H1 (cell line): ENCODE results near the gene STAG1. TPM values are rescaled to one million over a fixed set of nuclear protein-coding genes. Genes with fewer than 3 reads are reported as not detected.

Experiments
- CTCF ChIA-PET: fragments of 300-600 bp; sonication (Branson Sonifier 250); formaldehyde crosslinking; loops from one replicate; lab custom pipeline; 2021; ENCODE audit not compliant: partially characterized antibody; lab: Charles Lee
- POLR2A ChIA-PET: fragments of 300-600 bp; sonication (Branson Sonifier 250); formaldehyde crosslinking; loops from one replicate; lab custom pipeline; 2021; ENCODE audit warnings: inconsistent platforms; ENCODE audit not compliant: partially characterized antibody; lab: Charles Lee
- DNase-seq, 2 experiments: peaks; one replicate each; pipeline versions ENCODE4 v3.0.0 to v3.0.0-alpha.2; 2010 to 2022; ENCODE audit warnings: low spot score in 2 of 2, low read depth in 1 of 2, mixed read lengths in 1 of 2
- FAIRE-seq: peaks from 2 replicates; lab custom pipeline; 2011; peaks lifted over from hg19 to GRCh38; lab: Jason Lieb, UNC
- H2AFZ ChIP-seq: 2 replicates; pipeline ENCODE4 v1.8.1; 2012; ENCODE audit warnings: low read length, inconsistent platforms
- H2AK5ac ChIP-seq: 2 replicates; pipeline ENCODE4 v1.6.1; 2013; ENCODE audit warnings: low read depth, low read length
- H2BK120ac ChIP-seq: replicated peaks from 2 replicates; pipeline ENCODE3; 2013; ENCODE audit warnings: low read depth, low read length, inconsistent platforms
- H2BK12ac ChIP-seq: 2 replicates; pipeline ENCODE4 v1.6.1; 2013; ENCODE audit warnings: low read depth, low read length
- H2BK15ac ChIP-seq: 2 replicates; pipeline ENCODE4 v1.6.1; 2013; ENCODE audit warnings: low read length
- H2BK20ac ChIP-seq: 2 replicates; pipeline ENCODE4 v1.6.1; 2013; ENCODE audit warnings: low read length
- H2BK5ac ChIP-seq: 2 replicates; pipeline ENCODE4 v1.6.1; 2013; ENCODE audit warnings: low read depth, low read length
- H3K14ac ChIP-seq: 2 replicates; pipeline ENCODE4 v1.6.1; 2013; ENCODE audit warnings: inconsistent platforms; ENCODE audit not compliant: insufficient read length
- H3K18ac ChIP-seq: 2 replicates; pipeline ENCODE4 v1.6.1; 2013; ENCODE audit warnings: low read length; ENCODE audit errors: extremely low read depth
- H3K23ac ChIP-seq: 2 replicates; pipeline ENCODE4 v1.6.1; 2013; ENCODE audit warnings: inconsistent platforms; ENCODE audit not compliant: insufficient read length
- H3K23me2 ChIP-seq: 2 replicates; pipeline ENCODE4 v1.6.1; 2013; ENCODE audit warnings: low read depth, low read length
- H3K27ac ChIP-seq: 2 replicates; pipeline ENCODE4 v1.6.1; 2011; ENCODE audit warnings: low read depth, low read length, inconsistent platforms
- H3K27me3 ChIP-seq, 4 experiments: replicated peaks in 1 of 4; 1 replicate in 1 of 4; 2 replicates in 3 of 4; pipeline versions ENCODE4 v1.6.1 to v1.8.1; 2011 to 2013; ENCODE audit warnings: low read length in 3 of 4, mild to moderate bottlenecking in 3 of 4, inconsistent platforms in 2 of 4, mixed read lengths in 2 of 4, moderate library complexity in 1 of 4; ENCODE audit not compliant: control insufficient read depth in 3 of 4, insufficient read depth in 3 of 4; ENCODE audit errors: extremely low read depth in 1 of 4
- H3K36me3 ChIP-seq, 4 experiments: 2 replicates each; pipeline versions ENCODE4 v1.6.1 to v1.8.1; 2011 to 2013; ENCODE audit warnings: mild to moderate bottlenecking in 4 of 4, low read length in 3 of 4, moderate library complexity in 2 of 4, control low read depth in 1 of 4, inconsistent platforms in 1 of 4; ENCODE audit not compliant: insufficient read depth in 4 of 4, control insufficient read depth in 2 of 4
- H3K4ac ChIP-seq: replicated peaks from 2 replicates; pipeline ENCODE3; 2013; ENCODE audit warnings: low read length, low read depth, mixed read lengths, inconsistent platforms; ENCODE audit not compliant: insufficient read length
- H3K4me1 ChIP-seq, 4 experiments: replicated peaks in 1 of 4; 1 replicate in 1 of 4; 2 replicates in 3 of 4; pipeline versions ENCODE4 v1.6.1 to v1.8.1; 2011 to 2013; ENCODE audit warnings: low read length in 3 of 4, inconsistent platforms in 2 of 4, mixed read lengths in 1 of 4; ENCODE audit not compliant: insufficient read depth in 4 of 4, control insufficient read depth in 3 of 4
- H3K4me2 ChIP-seq, 2 experiments: 2 replicates each; pipeline versions ENCODE4 v1.6.1 to v1.8.1; 2011 to 2013; ENCODE audit warnings: low read depth in 2 of 2, low read length in 2 of 2, control low read depth in 1 of 2, inconsistent platforms in 1 of 2, mild to moderate bottlenecking in 1 of 2; ENCODE audit not compliant: insufficient read depth in 1 of 2
- H3K4me3 ChIP-seq, 4 experiments: fragments of 200-600, 300-600 bp in 1 of 4; sonication (generic), shearing (Covaris generic), sonication (Bioruptor Twin) in 1 of 4; 2 replicates each; pipeline versions ENCODE4 v1.5.1 to v1.8.1; 2011 to 2016; ENCODE audit warnings: low read length in 4 of 4, low read depth in 3 of 4, control low read depth in 2 of 4, inconsistent platforms in 2 of 4, mild to moderate bottlenecking in 2 of 4, mixed read lengths in 1 of 4, moderate library complexity in 1 of 4; ENCODE audit not compliant: insufficient read depth in 2 of 4; ENCODE audit errors: extremely low read depth in 1 of 4
- H3K56ac ChIP-seq: replicated peaks from 2 replicates; pipeline ENCODE3; 2013; ENCODE audit warnings: low read depth, mild to moderate bottlenecking, mixed read lengths, low read length, inconsistent platforms; ENCODE audit not compliant: insufficient read length
- H3K79me1 ChIP-seq: 2 replicates; pipeline ENCODE4 v1.6.1; 2013; ENCODE audit warnings: low read depth, low read length, control low read depth
- H3K79me2 ChIP-seq, 2 experiments: 2 replicates each; pipeline versions ENCODE4 v1.6.1 to v1.8.1; 2012 to 2013; ENCODE audit warnings: low read length in 2 of 2, mild to moderate bottlenecking in 2 of 2, inconsistent platforms in 1 of 2; ENCODE audit not compliant: insufficient read depth in 2 of 2, control insufficient read depth in 1 of 2
- H3K9ac ChIP-seq, 4 experiments: replicated peaks in 1 of 4; 1 replicate in 1 of 4; 2 replicates in 3 of 4; pipeline versions ENCODE4 v1.6.1 to v1.8.1; 2011 to 2013; ENCODE audit warnings: low read depth in 3 of 4, low read length in 3 of 4, control low read depth in 2 of 4, mild to moderate bottlenecking in 2 of 4, moderate library complexity in 2 of 4, inconsistent platforms in 1 of 4; ENCODE audit errors: extremely low read depth in 1 of 4
- H3K9me3 ChIP-seq, 2 experiments: 2 replicates each; pipeline versions ENCODE4 v1.6.1 to v1.8.1; 2012 to 2013; ENCODE audit warnings: mild to moderate bottlenecking in 2 of 2, moderate library complexity in 2 of 2, control low read depth in 1 of 2, inconsistent platforms in 1 of 2, low read depth in 1 of 2, low read length in 1 of 2, mixed read lengths in 1 of 2; ENCODE audit not compliant: insufficient read depth in 2 of 2
- H4K20me1 ChIP-seq, 2 experiments: replicated peaks in 1 of 2; 2 replicates each; pipeline versions ENCODE3 to v1.8.1; 2011 to 2013; ENCODE audit warnings: inconsistent platforms in 2 of 2, low read length in 2 of 2, mild to moderate bottlenecking in 1 of 2; ENCODE audit not compliant: insufficient read depth in 2 of 2, control insufficient read depth in 1 of 2
- H4K5ac ChIP-seq: 2 replicates; pipeline ENCODE4 v1.6.1; 2013; ENCODE audit warnings: low read length, low read depth, mixed read lengths, inconsistent platforms; ENCODE audit not compliant: insufficient read length
- H4K8ac ChIP-seq: 2 replicates; pipeline ENCODE4 v1.8.0; 2013; ENCODE audit warnings: mild to moderate bottlenecking, moderate library complexity, low read length, inconsistent platforms; ENCODE audit not compliant: insufficient read depth; ENCODE audit errors: extremely low read depth
- H4K91ac ChIP-seq: replicated peaks from 2 replicates; pipeline ENCODE3; 2013; ENCODE audit warnings: low read length, mixed read lengths, inconsistent platforms; ENCODE audit not compliant: insufficient read length
- CBX5 ChIP-seq: fragments of 300-800, 300-1000 bp; sonication (generic); IDR thresholded peaks from 2 replicates; pipeline ENCODE4 v1.7.1; 2016; ENCODE audit warnings: antibody characterized with exemption, low read length, low read depth
- CEBPB ChIP-seq: IDR thresholded peaks from 2 replicates; pipeline ENCODE4 v1.6.1; 2012; ENCODE audit warnings: low read depth, low read length
- CHD2 ChIP-seq: IDR thresholded peaks from 2 replicates; pipeline ENCODE4 v1.6.1; 2012; ENCODE audit warnings: low read length, improper control_type of control experiment
- KDM5A ChIP-seq: fragments of 200-600 bp; IDR thresholded peaks from 2 replicates; pipeline ENCODE4 v1.7.1; 2012; ENCODE audit warnings: mild to moderate bottlenecking, low read length, inconsistent platforms, mixed read lengths
- PHF8 ChIP-seq: fragments of 200-600 bp; sonication (generic); conservative IDR thresholded peaks from 2 replicates; pipeline ENCODE4 v1.7.1; 2012; ENCODE audit warnings: low read depth, mild to moderate bottlenecking, inconsistent platforms, low read length, moderate library complexity
- SP2 ChIP-seq: IDR thresholded peaks from 2 replicates; pipeline ENCODE4 v1.6.1; 2012; ENCODE audit warnings: mild to moderate bottlenecking, low read length, inconsistent platforms
- ZNF274 ChIP-seq: IDR thresholded peaks from 2 replicates; pipeline ENCODE4 v1.7.0; 2012; ENCODE audit warnings: low read length, borderline replicate concordance; ENCODE audit errors: extremely low read depth
- whole genome bisulfite sequencing, 2 experiments: shearing (Covaris generic) in 1 of 2; methylation state at CpG; one replicate each; pipeline versions ENCODE4 v1.1.6 to v1.1.7; 2013 to 2015; ENCODE audit warnings: low lambda C conversion rate in 2 of 2, mixed read lengths in 2 of 2, inconsistent platforms in 1 of 2, low coverage in 1 of 2, missing lambda C conversion rate in 1 of 2; ENCODE audit not compliant: insufficient replicate concordance in 2 of 2, insufficient coverage in 1 of 2, insufficient read length in 1 of 2; ENCODE audit errors: extremely low coverage in 1 of 2, missing lambda C conversion rate in 1 of 2; 5-methylcytosine and 5-hydroxymethylcytosine counted together
- polyA plus RNA-seq, 7 experiments: library from polyadenylated mRNA; depleted of rRNA in 3 of 7; stranded (reverse) in 5 of 7; unstranded in 2 of 7; fragments of >200 nt in 5 of 7; fragments of 200-250 nt in 2 of 7; gene quantifications; 1 replicate in 5 of 7; 2 replicates in 1 of 7; 4 replicates in 1 of 7; pipeline versions ENCODE4 v1.2.1 to v1.2.3, GENCODE V29; 2011 to 2013; ENCODE audit warnings: missing spikeins in 2 of 7, mixed read lengths in 2 of 7
- total RNA-seq: library from RNA; stranded (reverse); fragmentation: NEBNext Ultra II Directional; extraction: Animal tissue kit (Norgen Biotek cat#: 25700); gene quantifications from 2 replicates; pipeline ENCODE4 v1.2.1, GENCODE V29; 2021

Gene STAG1
- total and polyA plus RNA-seq, 2 of the 8 experiments (the other 6 are each of a cell fraction or from before 2014, with no cell fraction given), result 4.6 to 23.4 TPM

DNA sequence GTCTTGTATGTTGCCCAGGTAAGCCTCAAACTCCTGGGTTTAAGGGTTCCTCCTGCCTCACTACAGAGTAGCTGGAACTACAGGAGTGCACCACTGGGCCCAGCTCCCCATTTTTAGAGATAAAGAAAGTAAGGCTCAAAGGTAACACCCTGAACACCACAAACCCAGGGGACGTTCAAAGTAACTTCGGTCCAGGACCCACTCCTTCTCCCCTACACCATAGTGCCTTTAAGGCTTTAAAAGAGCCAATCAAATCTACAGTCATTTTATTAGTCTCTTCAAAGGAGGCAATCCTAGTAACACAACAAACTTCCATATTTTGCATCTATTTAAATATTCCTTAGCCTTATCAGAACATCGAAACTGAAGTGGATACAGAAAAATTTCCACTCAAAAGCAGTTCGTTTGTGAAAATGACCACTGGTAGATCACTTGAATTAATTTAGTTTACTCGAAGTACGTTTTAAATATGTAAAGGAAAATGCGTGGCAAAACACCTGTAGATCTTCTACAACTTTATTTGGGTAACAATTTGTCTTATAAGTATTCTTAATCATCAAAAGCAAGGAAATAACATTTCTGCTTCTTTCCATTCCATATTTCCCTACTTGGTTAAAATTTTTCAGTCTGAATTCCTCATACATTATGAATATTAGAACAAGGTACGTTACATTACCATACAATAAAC is 1.8 kb downstream of the STAG1 start:
- Histone ChIP-seq H2BK20ac (no peak overlapping the region), H3K18ac (no peak overlapping the region), H3K56ac (no peak overlapping the region), H3K9ac (peak overlapping the region in 1 of 4 experiments; percentile 54; a peak in 3 of 7 replicates), H2AFZ (no peak overlapping the region), H2BK15ac (no peak overlapping the region), H3K36me3 (no peaks in the 10 kb centered on the region), H2BK120ac (no peak overlapping the region), H3K4me2 (peak overlapping the region; percentile 78 to 82), H3K4ac (no peak overlapping the region), H4K5ac (peak overlapping the region; percentile 87), H3K23ac (no peak overlapping the region), H3K79me2 (peaks cover 13 to 58% of the 10 kb centered on the region in 2 experiments), H4K20me1 (peaks cover 0 to 2% of the 10 kb centered on the region in 2 experiments), H3K27me3 (no peaks in the 10 kb centered on the region), H3K9me3 (no peaks in the 10 kb centered on the region), H3K14ac (no peak overlapping the region), H3K23me2 (peaks cover 8% of the 10 kb centered on the region), H2AK5ac (no peak overlapping the region), H4K91ac (no peak overlapping the region), H3K4me1 (peaks cover 3 to 18% (median 7%) of the 10 kb centered on the region in 4 experiments; a peak in 5 of 7 replicates), H3K4me3 (peak overlapping the region; percentile 62 to 90 (median 71); a peak in 7 of 8 replicates), H3K79me1 (no peaks in the 10 kb centered on the region), H4K8ac (no peak overlapping the region), H2BK12ac (no peak overlapping the region), H2BK5ac (no peak overlapping the region), H3K27ac (no peak overlapping the region)
- WGBS, 2 experiments, result 54% methylated on average over 8 of the region's 8 CpGs; no CpG with 5 or more reads in 1 of the 2 experiments
- CTCF ChIA-PET, result interaction anchor here (1.8 kb wide), 1 partner anchor 359 kb away, joined by 4 read pairs; no protein-coding TSS in a partner anchor
- FAIRE-seq, result no peak
- POLR2A ChIA-PET, result interaction anchor here (0.7 kb wide), 1 partner anchor 9 kb away, joined by 3 read pairs; no protein-coding TSS in a partner anchor
- peak in 1 of 2 experiments; percentile 29 for DNase-seq
- TF ChIP-seq KDM5A (no peak), CHD2 (no peak), CBX5 (no peak), CEBPB (no peak), SP2 (no peak), PHF8 (no peak), ZNF274 (no peak)
